22Rv1 (cell line): Measurements from ENCODE around the gene AGRN.
"Not testable (repeated sequence)": the region's sequence is repeated elsewhere in the genome, so short reads cannot be mapped to it uniquely, and the experiment has no call there.

ENCODE experiments used
- H3K27ac ChIP-seq: fragments of 450-650 bp; 2 replicates; pipeline ENCODE4 v1.5.1; 2017
- ZFX ChIP-seq: fragments of 450-650 bp; IDR thresholded peaks from 2 replicates; pipeline ENCODE4 v1.6.1; 2017; ENCODE audit warnings: antibody characterized with exemption, borderline replicate concordance
- TF ChIP-seq, protein P1 (sequence below): fragments of 450-650 bp; IDR thresholded peaks from 2 replicates; pipeline ENCODE4 v1.5.1; 2017; ENCODE audit warnings: mild to moderate bottlenecking

The AGRN gene

GRCh38 chr1:983798-984475 lies 36.0 kb upstream of the AGRN start:
- H3K27ac ChIP-seq: no peak overlapping the region
- TF ChIP-seq, protein P1, sequence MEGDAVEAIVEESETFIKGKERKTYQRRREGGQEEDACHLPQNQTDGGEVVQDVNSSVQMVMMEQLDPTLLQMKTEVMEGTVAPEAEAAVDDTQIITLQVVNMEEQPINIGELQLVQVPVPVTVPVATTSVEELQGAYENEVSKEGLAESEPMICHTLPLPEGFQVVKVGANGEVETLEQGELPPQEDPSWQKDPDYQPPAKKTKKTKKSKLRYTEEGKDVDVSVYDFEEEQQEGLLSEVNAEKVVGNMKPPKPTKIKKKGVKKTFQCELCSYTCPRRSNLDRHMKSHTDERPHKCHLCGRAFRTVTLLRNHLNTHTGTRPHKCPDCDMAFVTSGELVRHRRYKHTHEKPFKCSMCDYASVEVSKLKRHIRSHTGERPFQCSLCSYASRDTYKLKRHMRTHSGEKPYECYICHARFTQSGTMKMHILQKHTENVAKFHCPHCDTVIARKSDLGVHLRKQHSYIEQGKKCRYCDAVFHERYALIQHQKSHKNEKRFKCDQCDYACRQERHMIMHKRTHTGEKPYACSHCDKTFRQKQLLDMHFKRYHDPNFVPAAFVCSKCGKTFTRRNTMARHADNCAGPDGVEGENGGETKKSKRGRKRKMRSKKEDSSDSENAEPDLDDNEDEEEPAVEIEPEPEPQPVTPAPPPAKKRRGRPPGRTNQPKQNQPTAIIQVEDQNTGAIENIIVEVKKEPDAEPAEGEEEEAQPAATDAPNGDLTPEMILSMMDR: peak; percentile 93
- TF ChIP-seq ZFX: no peak

- no peak for TF ChIP-seq ZFX
- TF ChIP-seq, protein P1: peak; percentile 20
- H3K27ac ChIP-seq: no peak overlapping the region
These were observed 35.5 kb upstream of the AGRN start for GRCh38 chr1:984476-984814.

GRCh38 chr1:985126-985525 lies 34.8 kb upstream of the AGRN start:
- no peak overlapping the region for H3K27ac ChIP-seq
- no peak for TF ChIP-seq ZFX
- TF ChIP-seq, protein P1: no peak

GRCh38 chr1:988061-988460 lies 31.9 kb upstream of the AGRN start:
- not testable (repeated sequence) for H3K27ac ChIP-seq

DNA sequence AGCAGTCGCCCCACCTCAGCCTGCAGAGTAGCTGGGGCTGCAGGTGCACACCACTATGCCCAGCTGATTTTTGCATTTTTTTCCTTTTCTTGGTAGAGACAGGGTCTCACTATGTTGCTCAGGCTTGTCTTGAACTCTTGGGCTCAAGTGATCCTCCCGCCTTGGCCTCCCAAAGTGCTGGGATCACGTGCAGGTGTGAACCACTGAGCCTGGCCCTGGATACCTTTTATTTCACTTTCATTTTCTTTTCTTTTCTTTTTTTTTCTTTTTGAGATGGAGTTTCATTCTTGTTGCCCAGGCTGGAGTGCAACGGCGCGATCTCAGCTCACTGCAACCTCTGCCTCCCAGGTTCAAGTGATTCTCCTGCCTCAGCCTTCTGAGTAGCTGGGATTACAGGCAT lies 28.6 kb upstream of the AGRN start:
- not testable (repeated sequence) for H3K27ac ChIP-seq

DNA sequence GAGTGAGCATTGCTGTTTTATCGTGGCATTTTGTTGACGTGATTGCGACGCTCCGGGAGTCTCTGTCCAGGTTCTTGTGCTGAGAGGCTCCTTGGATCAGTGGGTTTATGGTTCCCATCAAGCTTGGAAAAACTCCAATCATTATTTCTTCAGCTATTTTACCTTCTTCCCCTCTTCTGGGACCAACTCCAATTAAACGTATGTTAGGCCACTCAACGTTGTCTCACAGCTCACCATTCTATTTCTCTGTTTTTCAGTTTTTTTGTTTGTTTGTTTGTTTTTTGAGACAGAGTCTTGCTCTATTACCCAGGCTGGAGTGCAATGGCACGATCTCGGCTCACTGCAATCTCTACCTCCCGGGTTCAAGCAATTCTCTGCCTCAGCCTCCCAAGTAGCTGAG lies 28.0 kb upstream of the AGRN start:
- no peak overlapping the region for H3K27ac ChIP-seq
- TF ChIP-seq, protein P1: no peak
- TF ChIP-seq ZFX: no peak

GRCh38 chr1:992362-992761 lies 27.6 kb upstream of the AGRN start:
- H3K27ac ChIP-seq: no peak overlapping the region
- TF ChIP-seq ZFX: no peak
- TF ChIP-seq, protein P1: no peak

GRCh38 chr1:993379-993995 lies 26.4 kb upstream of the AGRN start:
- no peak for TF ChIP-seq ZFX
- TF ChIP-seq, protein P1: no peak
- no peak overlapping the region for H3K27ac ChIP-seq

GRCh38 chr1:994546-994945 lies 25.4 kb upstream of the AGRN start:
- not testable (repeated sequence) for H3K27ac ChIP-seq
